HepG2 (cell line): ENCODE measurements around the gene SMC1A. TPM values are rescaled to one million over a fixed set of nuclear protein-coding genes. Genes with fewer than 3 reads are reported as not detected.

Experiments
- CEBPB ChIP-seq: IDR thresholded peaks from 2 replicates; pipeline ENCODE4 v1.6.1; 2011; ENCODE audit warnings: low read depth, low read length, improper control_type of control experiment, borderline replicate concordance
- FOXA1 ChIP-seq, 2 experiments: fragments of 450-650 bp in 1 of 2; sonication (generic) in 1 of 2; formaldehyde crosslinking in 1 of 2; IDR thresholded peaks; 2 replicates each; pipeline versions ENCODE4 v1.4.0 to v1.6.1; 2016 to 2020; ENCODE audit warnings: missing genetic modification reagents in 1 of 2
- HNF1A ChIP-seq, 2 experiments: sonication (generic) in 1 of 2; formaldehyde crosslinking in 1 of 2; IDR thresholded peaks; 2 replicates each; pipeline versions ENCODE4 v1.4.0 to v1.6.1; 2016 to 2020; ENCODE audit warnings: borderline replicate concordance in 1 of 2, low read depth in 1 of 2, mild to moderate bottlenecking in 1 of 2, missing genetic modification reagents in 1 of 2
- PRDM15 ChIP-seq: sonication (generic); formaldehyde crosslinking; IDR thresholded peaks from 2 replicates; pipeline ENCODE4 v1.4.0; 2020; ENCODE audit warnings: missing genetic modification reagents
- RARG ChIP-seq: sonication (generic); formaldehyde crosslinking; IDR thresholded peaks from 2 replicates; pipeline ENCODE4 v1.4.0; 2020; ENCODE audit warnings: low read depth, mild to moderate bottlenecking, missing genetic modification reagents
- ZNF513 ChIP-seq: sonication (generic); formaldehyde crosslinking; conservative IDR thresholded peaks from 2 replicates; pipeline ENCODE4 v1.5.0; 2020; ENCODE audit warnings: missing genetic modification reagents
- ZNF619 ChIP-seq: sonication (generic); formaldehyde crosslinking; IDR thresholded peaks from 2 replicates; pipeline ENCODE4 v1.4.0; 2020; ENCODE audit warnings: mild to moderate bottlenecking, missing genetic modification reagents
- polyA plus RNA-seq, 8 experiments: library from polyadenylated mRNA; depleted of rRNA in 3 of 8; stranded (reverse) in 7 of 8; unstranded in 1 of 8; fragments of >200 nt; fragmentation: Illumina TruSeq in 4 of 8; extraction: Trizol in 4 of 8; gene quantifications; 2 replicates each; pipeline versions ENCODE4 v1.2.1 to v1.2.3, GENCODE V29; 2011 to 2016; ENCODE audit warnings: low read depth in 4 of 8, missing spikeins in 1 of 8, mixed read lengths in 1 of 8; ENCODE audit not compliant: insufficient read depth in 1 of 8
- total RNA-seq, 5 experiments: library from RNA; depleted of rRNA; stranded (reverse); fragments of >200 nt; fragmentation: Illumina TruSeq; extraction: Trizol; gene quantifications; 2 replicates each; pipeline ENCODE4 v1.2.3, GENCODE V29; 2016; ENCODE audit warnings: low read depth in 1 of 5
- TF ChIP-seq, protein P1 (sequence below): sonication (generic); formaldehyde crosslinking; conservative IDR thresholded peaks from 2 replicates; pipeline ENCODE4 v1.4.0; 2020; ENCODE audit warnings: mild to moderate bottlenecking, missing genetic modification reagents, moderate library complexity
- TF ChIP-seq, protein P2 (sequence below): sonication (generic); formaldehyde crosslinking; IDR thresholded peaks from 2 replicates; pipeline ENCODE4 v1.4.0; 2020; ENCODE audit warnings: missing genetic modification reagents
- TF ChIP-seq, protein P3 (sequence below): sonication (generic); formaldehyde crosslinking; IDR thresholded peaks from 2 replicates; pipeline ENCODE4 v1.4.0; 2020; ENCODE audit warnings: missing genetic modification reagents, borderline replicate concordance

SMC1A gene
- total and polyA plus RNA-seq, 2 of the 13 experiments (the other 11 are each of a cell fraction or from before 2014, with no cell fraction given) = 9.4 to 46.6 TPM

DNA sequence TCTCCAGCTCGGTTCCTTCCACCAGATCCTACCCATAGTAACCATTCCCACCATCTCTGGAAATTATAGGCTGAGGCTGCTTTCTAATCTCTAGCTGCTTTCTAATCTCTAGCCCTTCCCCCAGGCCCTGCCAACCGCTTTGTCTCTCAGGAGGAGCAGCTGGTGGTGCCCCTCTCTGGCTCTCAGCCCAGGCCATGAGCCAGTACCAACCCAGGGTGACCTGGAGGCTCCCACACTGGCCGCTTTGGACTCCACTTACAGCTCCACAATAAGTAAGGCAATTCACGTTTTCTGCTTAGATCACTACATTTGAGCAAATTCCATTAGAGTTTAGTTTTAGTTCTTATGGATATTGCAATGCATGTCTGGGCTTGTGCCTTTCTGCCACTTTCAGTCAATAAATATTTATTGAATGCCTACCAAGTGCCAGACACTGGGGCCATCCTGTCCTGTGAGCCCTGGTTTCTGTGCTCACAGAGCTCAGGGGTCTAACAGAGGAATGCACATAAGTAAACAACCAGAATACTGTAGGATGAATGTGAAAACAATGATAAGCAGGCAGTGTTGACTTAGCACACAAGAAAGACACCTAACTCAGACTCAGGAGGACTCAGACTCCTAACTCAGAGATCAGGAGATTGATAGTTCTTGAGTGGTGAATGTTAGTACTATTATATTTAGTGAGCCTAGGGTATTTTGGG lies 38.9 kb downstream of the SMC1A start (continued):
- TF ChIP-seq HNF1A (IDR thresholded peaks at IDR 0.05; ENCODE audit: low read depth) = no peak
- TF ChIP-seq HNF1A (CRISPR knock-in tag; IDR thresholded peaks at IDR 0.05; ENCODE audit: borderline replicate concordance) = no peak
- TF ChIP-seq CEBPB = no peak
- TF ChIP-seq PRDM15 (CRISPR knock-in tag) = no peak
- TF ChIP-seq, protein P1, sequence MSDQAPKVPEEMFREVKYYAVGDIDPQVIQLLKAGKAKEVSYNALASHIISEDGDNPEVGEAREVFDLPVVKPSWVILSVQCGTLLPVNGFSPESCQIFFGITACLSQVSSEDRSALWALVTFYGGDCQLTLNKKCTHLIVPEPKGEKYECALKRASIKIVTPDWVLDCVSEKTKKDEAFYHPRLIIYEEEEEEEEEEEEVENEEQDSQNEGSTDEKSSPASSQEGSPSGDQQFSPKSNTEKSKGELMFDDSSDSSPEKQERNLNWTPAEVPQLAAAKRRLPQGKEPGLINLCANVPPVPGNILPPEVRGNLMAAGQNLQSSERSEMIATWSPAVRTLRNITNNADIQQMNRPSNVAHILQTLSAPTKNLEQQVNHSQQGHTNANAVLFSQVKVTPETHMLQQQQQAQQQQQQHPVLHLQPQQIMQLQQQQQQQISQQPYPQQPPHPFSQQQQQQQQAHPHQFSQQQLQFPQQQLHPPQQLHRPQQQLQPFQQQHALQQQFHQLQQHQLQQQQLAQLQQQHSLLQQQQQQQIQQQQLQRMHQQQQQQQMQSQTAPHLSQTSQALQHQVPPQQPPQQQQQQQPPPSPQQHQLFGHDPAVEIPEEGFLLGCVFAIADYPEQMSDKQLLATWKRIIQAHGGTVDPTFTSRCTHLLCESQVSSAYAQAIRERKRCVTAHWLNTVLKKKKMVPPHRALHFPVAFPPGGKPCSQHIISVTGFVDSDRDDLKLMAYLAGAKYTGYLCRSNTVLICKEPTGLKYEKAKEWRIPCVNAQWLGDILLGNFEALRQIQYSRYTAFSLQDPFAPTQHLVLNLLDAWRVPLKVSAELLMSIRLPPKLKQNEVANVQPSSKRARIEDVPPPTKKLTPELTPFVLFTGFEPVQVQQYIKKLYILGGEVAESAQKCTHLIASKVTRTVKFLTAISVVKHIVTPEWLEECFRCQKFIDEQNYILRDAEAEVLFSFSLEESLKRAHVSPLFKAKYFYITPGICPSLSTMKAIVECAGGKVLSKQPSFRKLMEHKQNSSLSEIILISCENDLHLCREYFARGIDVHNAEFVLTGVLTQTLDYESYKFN (CRISPR knock-in tag) = peak; percentile 62
- TF ChIP-seq, protein P2, sequence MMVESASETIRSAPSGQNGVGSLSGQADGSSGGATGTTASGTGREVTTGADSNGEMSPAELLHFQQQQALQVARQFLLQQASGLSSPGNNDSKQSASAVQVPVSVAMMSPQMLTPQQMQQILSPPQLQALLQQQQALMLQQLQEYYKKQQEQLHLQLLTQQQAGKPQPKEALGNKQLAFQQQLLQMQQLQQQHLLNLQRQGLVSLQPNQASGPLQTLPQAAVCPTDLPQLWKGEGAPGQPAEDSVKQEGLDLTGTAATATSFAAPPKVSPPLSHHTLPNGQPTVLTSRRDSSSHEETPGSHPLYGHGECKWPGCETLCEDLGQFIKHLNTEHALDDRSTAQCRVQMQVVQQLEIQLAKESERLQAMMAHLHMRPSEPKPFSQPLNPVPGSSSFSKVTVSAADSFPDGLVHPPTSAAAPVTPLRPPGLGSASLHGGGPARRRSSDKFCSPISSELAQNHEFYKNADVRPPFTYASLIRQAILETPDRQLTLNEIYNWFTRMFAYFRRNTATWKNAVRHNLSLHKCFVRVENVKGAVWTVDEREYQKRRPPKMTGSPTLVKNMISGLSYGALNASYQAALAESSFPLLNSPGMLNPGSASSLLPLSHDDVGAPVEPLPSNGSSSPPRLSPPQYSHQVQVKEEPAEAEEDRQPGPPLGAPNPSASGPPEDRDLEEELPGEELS (CRISPR knock-in tag) = peak; percentile 75
- TF ChIP-seq, protein P3, sequence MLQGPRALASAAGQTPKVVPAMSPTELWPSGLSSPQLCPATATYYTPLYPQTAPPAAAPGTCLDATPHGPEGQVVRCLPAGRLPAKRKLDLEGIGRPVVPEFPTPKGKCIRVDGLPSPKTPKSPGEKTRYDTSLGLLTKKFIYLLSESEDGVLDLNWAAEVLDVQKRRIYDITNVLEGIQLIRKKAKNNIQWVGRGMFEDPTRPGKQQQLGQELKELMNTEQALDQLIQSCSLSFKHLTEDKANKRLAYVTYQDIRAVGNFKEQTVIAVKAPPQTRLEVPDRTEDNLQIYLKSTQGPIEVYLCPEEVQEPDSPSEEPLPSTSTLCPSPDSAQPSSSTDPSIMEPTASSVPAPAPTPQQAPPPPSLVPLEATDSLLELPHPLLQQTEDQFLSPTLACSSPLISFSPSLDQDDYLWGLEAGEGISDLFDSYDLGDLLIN (CRISPR knock-in tag) = no peak
- TF ChIP-seq FOXA1 (IDR thresholded peaks at IDR 0.05) = peak; percentile 79
- peak; percentile 85 for TF ChIP-seq FOXA1 (CRISPR knock-in tag; IDR thresholded peaks at IDR 0.05)
- TF ChIP-seq ZNF619 (CRISPR knock-in tag) = no peak
- TF ChIP-seq ZNF513 (CRISPR knock-in tag) = no peak
- no peak for TF ChIP-seq RARG (CRISPR knock-in tag)
